Measurements from ENCODE around the gene PPFIA1. TPM values are rescaled to one million over a fixed set of nuclear protein-coding genes. Genes with fewer than 3 reads are reported as not detected.

PPFIA1 gene
- total RNA-seq, 1 donor from 2014 or later: 33.5 TPM

- DNase-seq: no peak
Observed at GRCh38 chr11:70298243-70298915, 27.9 kb downstream of the PPFIA1 start.

GRCh38 chr11:70299636-70300035 lies 29.1 kb downstream of the PPFIA1 start:
- no peak for DNase-seq

- no peak for DNase-seq
Observed at GRCh38 chr11:70301191-70301590, 30.7 kb downstream of the PPFIA1 start.

- DNase-seq: no peak
Observed at GRCh38 chr11:70301721-70302418, 31.4 kb downstream of the PPFIA1 start.

GRCh38 chr11:70302419-70302752 lies 31.9 kb downstream of the PPFIA1 start:
- DNase-seq: no peak

GRCh38 chr11:70303070-70303469 lies 32.6 kb downstream of the PPFIA1 start:
- DNase-seq: no peak

GRCh38 chr11:70304208-70304603 lies 33.7 kb downstream of the PPFIA1 start:
- no peak for DNase-seq

- DNase-seq: no peak
Observed at GRCh38 chr11:70305501-70305900, 35.0 kb downstream of the PPFIA1 start.

- peak; percentile 39 for DNase-seq
Observed at GRCh38 chr11:70306586-70307033, 36.1 kb downstream of the PPFIA1 start.

- peak; percentile 75 for DNase-seq
Observed at GRCh38 chr11:70307176-70307575, 36.7 kb downstream of the PPFIA1 start.

- DNase-seq: no peak
Observed at GRCh38 chr11:70311616-70312015, 41.1 kb downstream of the PPFIA1 start.

GRCh38 chr11:70312401-70313357 lies 42.2 kb downstream of the PPFIA1 start:
- no peak for DNase-seq

GRCh38 chr11:70313945-70314344 lies 43.5 kb downstream of the PPFIA1 start:
- DNase-seq: peak; percentile 41

- peak; percentile 66 for DNase-seq
Observed at GRCh38 chr11:70314730-70315129, 44.2 kb downstream of the PPFIA1 start.

- DNase-seq: peak; percentile 33
Observed at GRCh38 chr11:70315716-70316115, 45.2 kb downstream of the PPFIA1 start.

GRCh38 chr11:70317581-70318305 lies 47.3 kb downstream of the PPFIA1 start:
- no peak for DNase-seq

GRCh38 chr11:70319396-70320076 lies 49.0 kb downstream of the PPFIA1 start:
- peak; percentile 36 for DNase-seq

GRCh38 chr11:70322666-70323065 lies 52.2 kb downstream of the PPFIA1 start:
- no peak for DNase-seq

GRCh38 chr11:70323806-70324205 lies 53.3 kb downstream of the PPFIA1 start:
- DNase-seq: peak; percentile 15

GRCh38 chr11:70324376-70325115 lies 54.1 kb downstream of the PPFIA1 start:
- no peak for DNase-seq

- DNase-seq: no peak
Observed at GRCh38 chr11:70325824-70326223, 55.3 kb downstream of the PPFIA1 start.
